Adrenal gland (tissue), 12 donors: ENCODE measurements around the gene MKNK1. TPM values are rescaled to one million over a fixed set of nuclear protein-coding genes. Genes with fewer than 3 reads are reported as not detected.

Experiments
- DNase-seq, 7 donors: peaks; one replicate each; pipeline ENCODE4 v3.0.0-alpha.2; 2019 to 2020
- H3K27ac ChIP-seq, 5 donors: fragments of 200-600 bp; sonication (generic) in 4 of 5; 1 replicate in 3 of 5; 2 replicates in 2 of 5; pipeline versions ENCODE4 v1.5.1 to v1.8.0; 2016 to 2020; ENCODE audit warnings: mild to moderate bottlenecking in 1 of 5
- H3K27me3 ChIP-seq: fragments of 200-600 bp; 2 replicates; pipeline ENCODE4 v1.8.0; 2021
- H3K36me3 ChIP-seq, 2 donors: fragments of 200-600 bp; replicated peaks in 1 of 2; 1 replicate in 1 of 2; 2 replicates in 1 of 2; pipeline versions ENCODE4 v1.5.1 to v1.8.0; 2018 to 2022
- H3K4me1 ChIP-seq, 2 donors: fragments of 200-600 bp; replicated peaks in 1 of 2; 1 replicate in 1 of 2; 2 replicates in 1 of 2; pipeline versions ENCODE4 v1.5.1 to v1.8.0; 2018 to 2021
- H3K4me3 ChIP-seq, 4 donors: fragments of 200-600 bp; sonication (generic) in 3 of 4; one replicate each; pipeline ENCODE4 v1.5.1; 2016 to 2018
- H3K9me3 ChIP-seq, 3 donors: fragments of 200-600 bp; sonication (generic) in 1 of 3; replicated peaks in 1 of 3; 1 replicate in 2 of 3; 2 replicates in 1 of 3; pipeline versions ENCODE4 v1.5.1 to v1.8.0; 2016 to 2021
- POLR2A ChIP-seq, 2 donors: fragments of 450-650 bp; IDR thresholded peaks; one replicate each; pipeline ENCODE4 v1.6.1; 2017; ENCODE audit warnings: antibody characterized with exemption in 2 of 2, mild to moderate bottlenecking in 2 of 2, moderate library complexity in 1 of 2
- WGBS, 4 donors: extraction: QIAGEN DNeasy Blood & Tissue Kit in 2 of 4; methylation state at CpG; one replicate each; pipeline versions ENCODE4 v1.1.5 to v1.1.7; 2013 to 2017; 5-methylcytosine and 5-hydroxymethylcytosine counted together
- intact Hi-C, 2 donors: fragments of 100-400 bp; cut with DNase I; formaldehyde crosslinking; loops; one replicate each; pipeline versions ENCODE4 v1.14.1 to v1.15.0; 2022 to 2023
- polyA plus RNA-seq, 3 donors: library from polyadenylated mRNA; stranded (reverse); fragments of 200-250 nt in 2 of 3; fragments of 350-450 nt in 1 of 3; fragmentation: Illumina TruSeq in 1 of 3; extraction: RNeasy Lipid Tissue Mini Kit (QIAGEN cat#74804) in 1 of 3; gene quantifications; one replicate each; pipeline ENCODE4 v1.2.3, GENCODE V29; 2013 to 2014
- total RNA-seq, 9 donors: library from RNA; depleted of rRNA in 4 of 9; stranded (reverse); fragments of >200 nt in 4 of 9; fragments of 120-200 nt in 1 of 9; fragmentation: NEBNext Ultra II Directional in 1 of 9; extraction: Animal tissue kit (Norgen Biotek cat#: 25700) in 1 of 9; gene quantifications; one replicate each; pipeline versions ENCODE4 v1.1.0 to v1.2.4, GENCODE V29; 2013 to 2023
- TF ChIP-seq, protein P1 (sequence below), 6 experiments: fragments of 450-650 bp in 4 of 6; fragments of 200-600 bp in 2 of 6; sonication (generic) in 1 of 6; IDR thresholded peaks; 1 replicate in 5 of 6; 2 replicates in 1 of 6; pipeline versions ENCODE4 v1.5.1 to v1.8.0; 2016 to 2021; ENCODE audit warnings: antibody characterized with exemption in 6 of 6, mild to moderate bottlenecking in 2 of 6, moderate library complexity in 1 of 6
- donor health status: healthy with polysubstance abuse.
- donor health status: Bipolar disorder and iron deficiency.
- donor health status: DM: yes; HTN: yes; CAD: no.
- donor health status: DM: no; HTN: no; CAD: no.
- donor health status: DM: no; HTN: no; CAD: no.
- donor health status: DM: yes; HTN: yes; CAD: no.

Gene MKNK1
- total and polyA plus RNA-seq, 12 donors = 29.6 to 83.0 (median 46.5) TPM

- H3K27ac ChIP-seq = peak overlapping the region in 2 of 5 donors; percentile 12 to 17
- peaks cover 0 to 18% of the 10 kb centered on the region in 2 donors for H3K4me1 ChIP-seq
- intact Hi-C loops = no loop called here
- peaks cover 0 to 60% of the 10 kb centered on the region in 2 donors for H3K36me3 ChIP-seq
- no peaks in the 10 kb centered on the region for H3K27me3 ChIP-seq
- WGBS, 4 donors = 73 to 87% (median 78%) methylated on average over 6 to 7 of the region's 7 CpGs
- no peak overlapping the region for H3K4me3 ChIP-seq
- peak; percentile 34 to 66 (median 57) for DNase-seq
- TF ChIP-seq, protein P1, sequence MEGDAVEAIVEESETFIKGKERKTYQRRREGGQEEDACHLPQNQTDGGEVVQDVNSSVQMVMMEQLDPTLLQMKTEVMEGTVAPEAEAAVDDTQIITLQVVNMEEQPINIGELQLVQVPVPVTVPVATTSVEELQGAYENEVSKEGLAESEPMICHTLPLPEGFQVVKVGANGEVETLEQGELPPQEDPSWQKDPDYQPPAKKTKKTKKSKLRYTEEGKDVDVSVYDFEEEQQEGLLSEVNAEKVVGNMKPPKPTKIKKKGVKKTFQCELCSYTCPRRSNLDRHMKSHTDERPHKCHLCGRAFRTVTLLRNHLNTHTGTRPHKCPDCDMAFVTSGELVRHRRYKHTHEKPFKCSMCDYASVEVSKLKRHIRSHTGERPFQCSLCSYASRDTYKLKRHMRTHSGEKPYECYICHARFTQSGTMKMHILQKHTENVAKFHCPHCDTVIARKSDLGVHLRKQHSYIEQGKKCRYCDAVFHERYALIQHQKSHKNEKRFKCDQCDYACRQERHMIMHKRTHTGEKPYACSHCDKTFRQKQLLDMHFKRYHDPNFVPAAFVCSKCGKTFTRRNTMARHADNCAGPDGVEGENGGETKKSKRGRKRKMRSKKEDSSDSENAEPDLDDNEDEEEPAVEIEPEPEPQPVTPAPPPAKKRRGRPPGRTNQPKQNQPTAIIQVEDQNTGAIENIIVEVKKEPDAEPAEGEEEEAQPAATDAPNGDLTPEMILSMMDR (IDR thresholded peaks at IDR 0.05) = no peak
- TF ChIP-seq POLR2A (IDR thresholded peaks at IDR 0.05) = no peak
- H3K9me3 ChIP-seq = no peaks in the 10 kb centered on the region
Measured at GRCh38 chr1:46587069-46587468, 17.0 kb downstream of the MKNK1 start.

- intact Hi-C loops = no loop called here
- peak in 4 of 7 donors; percentile 40 to 60 (median 50) for DNase-seq
- 60 to 72% (median 62%) methylated on average over 12 of the region's 12 CpGs for WGBS, 4 donors
- TF ChIP-seq, protein P1 (IDR thresholded peaks at IDR 0.05) = no peak
- TF ChIP-seq POLR2A (IDR thresholded peaks at IDR 0.05) = no peak
- Histone ChIP-seq H3K4me1 (peaks cover 0 to 24% of the 10 kb centered on the region in 2 donors), H3K27me3 (no peaks in the 10 kb centered on the region), H3K27ac (no peak overlapping the region), H3K9me3 (no peaks in the 10 kb centered on the region), H3K4me3 (no peak overlapping the region), H3K36me3 (peaks cover 0 to 46% of the 10 kb centered on the region in 2 donors)
Measured at GRCh38 chr1:46585312-46585938, 18.6 kb downstream of the MKNK1 start.

GRCh38 chr1:46583494-46583893 is 20.6 kb downstream of the MKNK1 start:
- no peak for DNase-seq
- WGBS, 4 donors = 86 to 92% (median 87%) methylated on average over 5 of the region's 5 CpGs
- H3K36me3 ChIP-seq = peaks cover 0 to 45% of the 10 kb centered on the region in 2 donors

GRCh38 chr1:46582972-46583371 is 21.1 kb downstream of the MKNK1 start:
- Histone ChIP-seq H3K27me3 (no peaks in the 10 kb centered on the region), H3K27ac (no peak overlapping the region), H3K4me1 (peaks cover 0 to 24% of the 10 kb centered on the region in 2 donors), H3K4me3 (no peak overlapping the region), H3K36me3 (peaks cover 0 to 45% of the 10 kb centered on the region in 2 donors), H3K9me3 (no peaks in the 10 kb centered on the region)
- DNase-seq = peak in 1 of 7 donors; percentile 24
- intact Hi-C loops = no loop called here
- WGBS, 4 donors = 76 to 91% (median 81%) methylated on average over 7 of the region's 7 CpGs
- no peak for TF ChIP-seq POLR2A (IDR thresholded peaks at IDR 0.05)
- TF ChIP-seq, protein P1 (IDR thresholded peaks at IDR 0.05) = no peak

More at GRCh38 chr1:46583494-46583893, 20.6 kb downstream of the MKNK1 start:
- H3K27ac ChIP-seq = no peak overlapping the region
- H3K4me1 ChIP-seq = peaks cover 0 to 24% of the 10 kb centered on the region in 2 donors
- H3K9me3 ChIP-seq = no peaks in the 10 kb centered on the region
- no peaks in the 10 kb centered on the region for H3K27me3 ChIP-seq
- no peak overlapping the region for H3K4me3 ChIP-seq
- TF ChIP-seq POLR2A (IDR thresholded peaks at IDR 0.05) = no peak
- TF ChIP-seq, protein P1 (IDR thresholded peaks at IDR 0.05) = no peak
- intact Hi-C loops = no loop called here
